GM21390 (cell line): ENCODE data around the gene TGFBRAP1.

Source experiments
- ATAC-seq: cut with Tn5 transposase; IDR thresholded peaks from one replicate; pipeline ENCODE4 v1.9.1; 2021; ENCODE audit not compliant: unreplicated experiment

Gene TGFBRAP1, protein sequence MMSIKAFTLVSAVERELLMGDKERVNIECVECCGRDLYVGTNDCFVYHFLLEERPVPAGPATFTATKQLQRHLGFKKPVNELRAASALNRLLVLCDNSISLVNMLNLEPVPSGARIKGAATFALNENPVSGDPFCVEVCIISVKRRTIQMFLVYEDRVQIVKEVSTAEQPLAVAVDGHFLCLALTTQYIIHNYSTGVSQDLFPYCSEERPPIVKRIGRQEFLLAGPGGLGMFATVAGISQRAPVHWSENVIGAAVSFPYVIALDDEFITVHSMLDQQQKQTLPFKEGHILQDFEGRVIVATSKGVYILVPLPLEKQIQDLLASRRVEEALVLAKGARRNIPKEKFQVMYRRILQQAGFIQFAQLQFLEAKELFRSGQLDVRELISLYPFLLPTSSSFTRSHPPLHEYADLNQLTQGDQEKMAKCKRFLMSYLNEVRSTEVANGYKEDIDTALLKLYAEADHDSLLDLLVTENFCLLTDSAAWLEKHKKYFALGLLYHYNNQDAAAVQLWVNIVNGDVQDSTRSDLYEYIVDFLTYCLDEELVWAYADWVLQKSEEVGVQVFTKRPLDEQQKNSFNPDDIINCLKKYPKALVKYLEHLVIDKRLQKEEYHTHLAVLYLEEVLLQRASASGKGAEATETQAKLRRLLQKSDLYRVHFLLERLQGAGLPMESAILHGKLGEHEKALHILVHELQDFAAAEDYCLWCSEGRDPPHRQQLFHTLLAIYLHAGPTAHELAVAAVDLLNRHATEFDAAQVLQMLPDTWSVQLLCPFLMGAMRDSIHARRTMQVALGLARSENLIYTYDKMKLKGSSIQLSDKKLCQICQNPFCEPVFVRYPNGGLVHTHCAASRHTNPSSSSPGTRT

DNA sequence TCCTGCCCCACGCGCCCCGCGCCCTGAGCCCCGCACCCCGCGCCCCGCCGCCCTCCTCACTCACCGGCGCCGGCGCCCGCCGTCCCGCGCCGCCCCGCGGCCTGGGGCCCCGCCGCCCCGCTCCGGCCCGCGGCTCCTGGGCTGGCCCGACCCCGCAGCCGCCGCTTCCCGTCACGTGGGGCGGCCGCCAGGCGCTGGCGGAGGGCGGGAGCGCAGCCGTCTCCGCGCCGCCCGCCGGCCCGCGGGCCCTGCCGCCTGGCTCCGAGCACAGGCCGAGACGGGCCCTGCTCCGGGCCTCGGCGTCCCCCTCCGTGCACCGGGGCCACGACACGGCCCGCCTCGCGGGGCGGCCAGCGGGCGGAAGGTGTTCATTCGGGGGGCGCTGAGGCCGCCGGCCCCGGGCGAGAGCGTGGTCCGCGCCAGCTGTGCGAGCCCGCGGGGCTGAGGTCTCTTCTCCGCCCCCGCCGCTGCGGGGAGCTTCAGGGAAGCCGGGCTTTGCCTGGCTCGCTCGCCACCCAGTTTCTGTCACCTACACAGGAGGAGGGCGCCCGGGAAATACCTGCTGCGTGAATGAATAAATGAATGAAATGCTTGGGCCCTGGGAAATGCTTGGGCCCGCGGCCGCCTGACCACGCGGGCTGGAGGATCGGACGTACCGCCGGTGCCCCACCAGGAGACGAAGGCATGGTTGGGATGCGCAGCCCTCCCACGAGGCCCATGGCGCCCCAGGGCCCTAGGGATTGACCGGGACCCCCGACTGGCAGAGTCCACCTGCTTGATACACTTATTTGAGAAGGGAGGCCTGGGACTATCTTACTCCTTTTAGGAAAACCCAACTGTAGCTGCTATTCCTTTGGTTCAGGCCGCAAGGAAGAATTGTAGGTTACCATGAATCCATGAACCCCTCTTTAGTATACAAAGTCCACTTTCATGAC lies at the start of gene TGFBRAP1:
Gene TGFBRAP1 (minus strand): TSS at position 175 of the 935 bp plus-strand sequence. CDS start 21,434 bp downstream, outside the sequence.
- ATAC-seq = peak; percentile 82

GRCh38 chr2:105378921-105379383 lies 49.4 kb upstream of the TGFBRAP1 start:
- no peak for ATAC-seq

DNA sequence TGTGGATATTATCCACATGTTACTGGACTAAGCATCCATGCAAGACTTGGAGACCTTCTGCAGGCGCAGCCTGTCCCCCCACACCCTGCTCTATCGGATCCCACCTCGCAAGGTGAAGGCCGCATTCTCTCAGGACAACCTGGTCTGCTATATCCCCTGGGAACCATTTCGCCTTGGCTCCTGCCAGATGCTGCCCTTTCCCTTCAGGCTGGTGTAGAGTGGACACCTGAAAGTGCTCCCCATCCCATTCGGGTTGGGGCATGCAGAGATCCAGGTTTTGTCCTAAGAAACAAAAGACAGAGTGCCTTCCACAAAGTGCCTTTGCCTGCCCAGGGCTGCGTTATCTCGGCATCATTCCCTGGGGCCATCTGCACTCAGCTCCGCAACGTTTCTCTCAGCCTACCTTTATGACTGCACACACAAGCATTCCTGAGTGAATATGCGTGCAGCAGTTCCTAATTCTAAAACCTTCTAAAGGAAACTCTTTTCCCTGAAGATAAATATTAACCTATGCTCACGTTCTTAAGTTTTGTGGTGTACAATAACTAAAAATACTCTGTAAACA lies 48.8 kb upstream of the TGFBRAP1 start:
- no peak for ATAC-seq

- no peak for ATAC-seq
Observed at GRCh38 chr2:105377871-105378270, 48.3 kb upstream of the TGFBRAP1 start.

DNA sequence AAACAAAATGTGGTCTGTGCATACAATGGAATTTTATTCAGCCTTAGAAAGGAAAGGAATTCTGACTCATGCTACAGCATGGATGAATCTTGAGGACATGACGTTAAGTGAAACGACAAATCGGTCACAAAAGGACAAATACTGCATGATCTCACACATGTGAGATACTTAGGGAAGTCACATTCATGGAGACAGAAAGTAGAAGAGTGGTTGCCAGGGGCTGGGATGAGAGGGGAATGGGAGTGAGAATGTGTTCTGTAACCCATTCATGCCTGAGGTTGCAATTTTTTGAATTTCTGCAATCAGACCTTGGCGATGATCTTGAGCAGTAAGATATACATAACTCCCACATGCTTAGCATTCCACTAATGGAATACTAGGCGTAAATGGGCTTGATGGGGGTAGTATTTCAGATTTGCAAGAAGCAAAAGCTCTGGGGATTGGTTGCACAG lies 47.3 kb upstream of the TGFBRAP1 start:
- no peak for ATAC-seq

GRCh38 chr2:105376010-105376409 lies 46.5 kb upstream of the TGFBRAP1 start:
- ATAC-seq = no peak

DNA sequence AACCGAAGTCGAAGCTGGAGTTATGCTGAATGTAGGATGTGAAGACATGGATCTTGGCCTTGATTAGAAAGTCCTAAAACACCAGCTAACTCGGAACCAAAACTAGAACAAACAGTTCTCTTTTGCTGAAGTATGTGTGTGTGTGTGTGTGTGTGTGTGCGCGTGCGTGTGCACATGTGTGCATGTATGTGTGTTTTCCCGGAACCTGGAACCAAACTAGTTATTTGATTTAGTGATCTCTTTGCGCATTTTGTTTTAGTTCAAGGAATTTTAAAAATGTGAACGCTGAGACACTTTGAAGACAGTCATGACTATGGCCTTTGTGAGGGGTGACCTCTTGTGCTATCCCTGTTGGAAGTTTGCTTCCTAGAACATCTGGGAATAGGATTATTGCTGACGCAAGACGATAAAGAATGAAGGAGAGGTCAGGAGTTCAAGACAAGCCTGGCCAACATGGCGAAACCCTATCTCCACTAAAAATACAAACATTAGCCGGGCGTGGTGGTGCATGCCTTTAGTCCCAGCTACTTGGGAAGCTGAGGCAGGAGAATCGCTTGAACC lies 45.5 kb upstream of the TGFBRAP1 start:
- ATAC-seq = no peak

DNA sequence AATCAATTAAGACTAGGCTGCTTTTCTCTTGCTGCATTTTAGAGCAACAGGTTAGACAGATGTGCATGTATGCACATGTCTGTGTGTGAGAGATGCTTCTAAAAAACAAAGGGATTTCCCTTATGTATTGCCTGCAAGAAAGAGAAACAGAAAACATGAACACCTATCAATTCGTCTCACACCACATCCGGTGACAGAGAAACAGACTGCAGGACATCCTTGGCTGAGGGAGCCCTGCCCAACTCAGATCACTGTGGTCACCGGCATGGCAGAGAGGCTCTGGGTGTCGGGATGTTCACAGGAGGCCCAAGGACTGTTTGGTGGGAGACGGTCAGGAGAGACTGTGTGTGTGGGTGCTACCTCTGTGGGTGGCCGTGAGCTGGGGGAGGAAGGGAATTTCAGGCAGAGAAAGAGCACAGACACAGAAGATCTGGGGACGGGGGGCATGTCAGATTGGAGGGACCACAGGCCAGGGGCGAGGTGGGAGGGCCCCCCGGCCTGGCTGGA lies 44.4 kb upstream of the TGFBRAP1 start:
- peak; percentile 88 for ATAC-seq

GRCh38 chr2:105373344-105373781 lies 43.8 kb upstream of the TGFBRAP1 start:
- no peak for ATAC-seq

- ATAC-seq = no peak
Observed at GRCh38 chr2:105371810-105372209, 42.3 kb upstream of the TGFBRAP1 start.

- ATAC-seq = no peak
Observed at GRCh38 chr2:105371156-105371555, 41.6 kb upstream of the TGFBRAP1 start.

DNA sequence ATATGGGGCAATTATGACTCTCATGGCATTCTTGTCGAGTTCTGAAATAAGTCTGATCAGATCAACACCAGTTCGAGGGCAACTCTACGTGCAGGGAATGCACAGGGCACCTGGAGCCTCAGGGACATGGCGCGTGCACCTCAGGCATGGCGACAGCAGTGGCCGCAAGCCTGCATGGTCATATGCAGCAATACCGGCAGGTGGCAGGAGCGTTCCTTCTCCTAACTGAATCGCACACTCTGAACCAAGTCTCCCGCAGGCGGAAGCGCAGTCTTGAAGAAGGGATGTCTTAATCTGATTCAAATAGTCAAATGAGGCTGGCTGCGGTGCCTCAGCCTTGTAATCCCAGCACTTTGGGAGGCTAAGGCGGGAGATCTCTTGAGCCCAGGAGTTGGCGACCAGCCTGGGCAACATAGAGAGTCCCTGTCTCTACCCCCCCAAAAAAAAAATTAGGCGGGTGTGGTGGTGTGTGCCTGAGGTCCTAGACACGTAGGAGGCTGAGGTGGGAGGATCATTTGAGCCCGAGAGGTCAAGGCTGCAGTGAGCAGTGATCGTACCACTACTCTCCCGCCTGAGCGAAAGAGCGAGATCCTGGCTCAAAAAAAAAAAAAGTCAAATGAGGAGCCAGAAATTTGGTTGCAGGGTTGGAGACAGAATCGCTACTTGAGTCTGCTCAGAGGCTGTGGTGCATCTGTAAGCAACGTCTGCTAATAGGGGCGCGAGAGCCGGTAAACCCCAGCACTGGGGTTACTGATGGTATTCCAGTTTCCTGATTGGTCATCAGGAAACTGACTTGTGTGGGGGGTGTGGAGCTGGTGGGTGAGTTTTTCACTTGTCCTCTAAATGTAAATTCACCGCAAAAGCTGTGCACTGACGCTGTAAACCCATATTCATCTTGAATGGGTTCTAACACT lies 40.5 kb upstream of the TGFBRAP1 start:
- ATAC-seq = peak; percentile 92

DNA sequence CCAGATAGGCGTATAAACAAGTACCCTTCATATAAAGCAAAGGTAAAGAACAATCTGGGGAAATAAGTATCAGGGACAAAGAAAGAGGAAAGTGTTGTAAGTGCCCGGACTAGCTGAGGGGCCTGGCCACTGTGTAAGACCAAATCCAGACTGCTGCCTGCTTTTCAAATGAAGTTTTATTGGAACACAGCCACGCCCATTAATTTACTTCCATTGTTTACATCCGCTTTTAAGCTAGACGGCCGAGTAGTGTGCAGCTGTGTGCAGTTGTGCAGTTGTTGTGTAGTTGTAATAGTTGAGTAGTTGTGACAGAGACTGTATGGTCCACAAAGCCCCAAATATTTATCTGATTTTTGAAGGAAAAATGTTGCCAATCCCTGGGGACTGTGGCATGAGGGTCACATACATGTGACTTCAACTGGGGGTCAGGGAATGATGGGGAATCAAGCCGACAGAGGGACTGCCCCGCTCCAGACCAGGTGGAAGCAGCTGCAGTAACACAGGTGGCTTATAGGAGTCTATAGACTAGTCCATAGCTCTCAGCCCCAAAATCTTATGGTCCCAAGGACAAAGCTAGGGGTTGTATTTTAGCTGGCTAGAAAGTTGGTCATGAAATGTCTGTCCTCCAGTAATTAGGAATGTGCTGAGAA lies 39.3 kb upstream of the TGFBRAP1 start:
- ATAC-seq = no peak

GRCh38 chr2:105365206-105365605 lies 35.7 kb upstream of the TGFBRAP1 start:
- no peak for ATAC-seq

- ATAC-seq = no peak
Observed at GRCh38 chr2:105364436-105365139, 35.1 kb upstream of the TGFBRAP1 start.

GRCh38 chr2:105362862-105363591 lies 33.5 kb upstream of the TGFBRAP1 start:
- no peak for ATAC-seq
